ENCODE measurements around the gene DLGAP1.

DNA sequence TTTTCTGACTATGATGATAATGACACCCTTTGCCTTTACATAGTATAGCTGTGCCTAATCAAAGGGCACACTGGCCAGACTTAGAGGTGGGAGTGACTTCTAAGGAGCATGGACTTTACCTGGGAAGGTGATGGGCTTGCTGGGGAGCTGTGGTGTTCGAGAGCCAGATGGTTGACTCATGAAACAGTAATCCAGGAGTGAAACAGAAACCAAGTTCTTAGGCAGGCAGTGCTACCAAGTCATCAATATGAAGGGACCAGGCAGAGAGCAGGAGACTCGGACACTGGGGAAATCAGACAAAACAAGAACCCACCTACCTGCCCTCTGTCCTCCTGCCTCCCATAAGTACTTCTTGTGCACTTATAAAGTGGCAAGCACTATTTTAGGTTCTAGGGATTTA, 430.4 kb downstream of the DLGAP1 start:
- TF ChIP-seq SNAI2 (CRISPR knock-in tag; IDR thresholded peaks at IDR 0.05) (no peak), PPARA (CRISPR knock-in tag; IDR thresholded peaks at IDR 0.05; ENCODE audit: borderline replicate concordance) (no peak), BACH2 (CRISPR knock-in tag; IDR thresholded peaks at IDR 0.05; ENCODE audit: borderline replicate concordance) (no peak), TOX (CRISPR knock-in tag; IDR thresholded peaks at IDR 0.05; ENCODE audit: borderline replicate concordance) (no peak), ZFP30 (CRISPR knock-in tag; IDR thresholded peaks at IDR 0.05) (no peak), PATZ1 (CRISPR knock-in tag; IDR thresholded peaks at IDR 0.05; ENCODE audit: borderline replicate concordance) (no peak), ZNF8 (CRISPR knock-in tag; IDR thresholded peaks at IDR 0.05) (no peak), ARNTL (CRISPR knock-in tag; IDR thresholded peaks at IDR 0.05; ENCODE audit: borderline replicate concordance, low read depth) (no peak), RARB (CRISPR knock-in tag; IDR thresholded peaks at IDR 0.05) (no peak), ZFP3 (CRISPR knock-in tag; IDR thresholded peaks at IDR 0.05) (no peak), TCF4 (CRISPR knock-in tag; IDR thresholded peaks at IDR 0.05; ENCODE audit: borderline replicate concordance) (no peak), ESRRG (CRISPR knock-in tag; IDR thresholded peaks at IDR 0.05) (no peak)
- TF ChIP-seq, protein P1, sequence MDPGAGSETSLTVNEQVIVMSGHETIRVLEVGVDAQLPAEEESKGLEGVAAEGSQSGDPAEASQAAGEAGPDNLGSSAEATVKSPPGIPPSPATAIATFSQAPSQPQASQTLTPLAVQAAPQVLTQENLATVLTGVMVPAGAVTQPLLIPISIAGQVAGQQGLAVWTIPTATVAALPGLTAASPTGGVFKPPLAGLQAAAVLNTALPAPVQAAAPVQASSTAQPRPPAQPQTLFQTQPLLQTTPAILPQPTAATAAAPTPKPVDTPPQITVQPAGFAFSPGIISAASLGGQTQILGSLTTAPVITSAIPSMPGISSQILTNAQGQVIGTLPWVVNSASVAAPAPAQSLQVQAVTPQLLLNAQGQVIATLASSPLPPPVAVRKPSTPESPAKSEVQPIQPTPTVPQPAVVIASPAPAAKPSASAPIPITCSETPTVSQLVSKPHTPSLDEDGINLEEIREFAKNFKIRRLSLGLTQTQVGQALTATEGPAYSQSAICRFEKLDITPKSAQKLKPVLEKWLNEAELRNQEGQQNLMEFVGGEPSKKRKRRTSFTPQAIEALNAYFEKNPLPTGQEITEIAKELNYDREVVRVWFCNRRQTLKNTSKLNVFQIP (CRISPR knock-in tag; IDR thresholded peaks at IDR 0.05; ENCODE audit: borderline replicate concordance, low read depth) = no peak

All from SK-N-SH treated with all-trans-retinoic acid at 6 μM for 48 hours (cell line).